B cell (primary cell): ENCODE measurements around the gene LPO.

ENCODE experiments used
- CTCF ChIP-seq: fragments of 200-600 bp; IDR thresholded peaks from one replicate; pipeline ENCODE4 v1.8.0; 2022; ENCODE audit warnings: antibody characterized with exemption, mild to moderate bottlenecking
- EZH2 ChIP-seq: IDR thresholded peaks from 2 replicates; pipeline ENCODE4 v1.6.1; 2012; ENCODE audit warnings: borderline replicate concordance, low read depth, mild to moderate bottlenecking, moderate library complexity, low read length; ENCODE audit not compliant: insufficient read depth, poor library complexity, severe bottlenecking

- TF ChIP-seq CTCF (no peak), EZH2 (no peak)
These were observed 18.6 kb upstream of the LPO start for GRCh38 chr17:58219789-58220183.
